HG03135 (cell line): ENCODE measurements around the gene HMGN1.

Experiments used
- ATAC-seq: cut with Tn5 transposase; IDR thresholded peaks from one replicate; pipeline ENCODE4 v1.9.1; 2021; ENCODE audit warnings: mild to moderate bottlenecking, moderate library complexity; ENCODE audit not compliant: unreplicated experiment

The HMGN1 gene

DNA sequence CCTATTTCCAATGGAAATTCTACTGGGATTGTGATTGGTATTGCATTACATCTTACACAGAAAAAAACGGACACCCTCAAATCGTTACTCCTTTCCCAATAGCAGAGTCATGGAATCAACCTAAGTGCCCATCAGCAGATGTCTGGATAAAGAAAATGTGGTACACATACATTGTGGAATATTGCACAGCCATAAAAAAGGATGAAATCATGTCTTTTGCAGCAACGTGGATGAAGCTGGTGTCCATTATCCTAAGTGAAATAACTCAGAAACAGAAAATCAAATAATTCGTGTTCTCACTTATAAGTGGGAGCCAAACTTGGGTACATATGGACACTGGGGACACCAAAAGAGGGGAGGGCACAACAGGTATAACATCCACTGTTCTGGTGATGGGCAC is 14.3 kb downstream of the HMGN1 start:
- ATAC-seq = no peak

DNA sequence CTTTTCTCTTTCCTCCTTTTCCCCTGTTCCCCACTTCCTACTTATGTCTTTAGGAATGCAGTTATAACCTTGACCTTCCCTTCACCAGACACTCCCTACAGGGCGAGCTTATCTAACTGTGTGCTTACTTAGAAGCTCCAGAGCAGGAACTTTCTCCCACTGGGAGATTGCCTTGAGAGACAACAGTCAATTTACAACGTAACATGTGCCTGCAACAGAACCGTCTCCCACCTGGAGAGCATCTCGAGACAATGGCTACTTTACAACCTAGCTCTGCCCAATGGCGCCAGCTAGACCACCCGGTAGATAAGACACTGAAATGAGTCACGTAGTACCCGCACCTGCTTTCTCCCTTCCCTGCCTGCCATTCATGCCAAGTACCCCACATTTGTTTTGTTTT is 16.7 kb downstream of the HMGN1 start:
- ATAC-seq = no peak

DNA sequence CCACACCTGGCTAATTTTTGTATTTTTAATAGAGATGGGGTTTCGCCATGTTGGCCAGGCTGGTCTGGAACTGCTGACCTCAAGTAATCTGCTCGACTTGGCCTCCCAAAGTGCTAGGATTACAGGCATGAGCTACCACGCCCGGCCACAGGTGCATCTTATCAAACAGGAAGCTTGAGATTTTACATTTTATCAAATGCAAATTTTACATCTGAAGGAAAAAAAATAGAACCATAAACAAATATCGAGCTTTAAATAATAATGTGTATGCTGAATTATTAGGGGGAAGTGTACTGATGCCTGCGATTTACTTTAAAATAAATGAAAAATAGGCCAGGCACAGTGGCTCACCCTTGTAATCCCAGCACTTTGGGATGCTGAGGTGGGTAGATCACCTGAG is 18.9 kb downstream of the HMGN1 start:
- ATAC-seq = no peak

DNA sequence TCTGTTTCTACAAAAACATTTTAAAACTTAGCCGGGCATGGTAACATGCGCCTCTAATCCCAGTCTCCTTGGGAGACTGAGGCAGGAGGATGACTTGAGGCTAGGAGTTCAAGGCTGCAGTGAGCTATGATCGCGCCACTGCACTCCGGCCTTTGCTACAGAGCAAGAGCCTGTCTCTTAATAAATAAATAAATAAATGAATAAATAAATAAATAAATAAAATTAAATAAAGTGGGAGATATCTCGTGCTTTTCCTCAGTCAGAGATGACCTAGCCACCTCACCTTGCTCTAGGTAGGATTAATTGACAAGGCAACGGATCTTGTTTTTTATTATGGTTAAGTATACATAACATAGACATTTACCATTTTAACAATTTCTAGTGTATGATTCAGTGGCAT is 21.2 kb downstream of the HMGN1 start:
- no peak for ATAC-seq

DNA sequence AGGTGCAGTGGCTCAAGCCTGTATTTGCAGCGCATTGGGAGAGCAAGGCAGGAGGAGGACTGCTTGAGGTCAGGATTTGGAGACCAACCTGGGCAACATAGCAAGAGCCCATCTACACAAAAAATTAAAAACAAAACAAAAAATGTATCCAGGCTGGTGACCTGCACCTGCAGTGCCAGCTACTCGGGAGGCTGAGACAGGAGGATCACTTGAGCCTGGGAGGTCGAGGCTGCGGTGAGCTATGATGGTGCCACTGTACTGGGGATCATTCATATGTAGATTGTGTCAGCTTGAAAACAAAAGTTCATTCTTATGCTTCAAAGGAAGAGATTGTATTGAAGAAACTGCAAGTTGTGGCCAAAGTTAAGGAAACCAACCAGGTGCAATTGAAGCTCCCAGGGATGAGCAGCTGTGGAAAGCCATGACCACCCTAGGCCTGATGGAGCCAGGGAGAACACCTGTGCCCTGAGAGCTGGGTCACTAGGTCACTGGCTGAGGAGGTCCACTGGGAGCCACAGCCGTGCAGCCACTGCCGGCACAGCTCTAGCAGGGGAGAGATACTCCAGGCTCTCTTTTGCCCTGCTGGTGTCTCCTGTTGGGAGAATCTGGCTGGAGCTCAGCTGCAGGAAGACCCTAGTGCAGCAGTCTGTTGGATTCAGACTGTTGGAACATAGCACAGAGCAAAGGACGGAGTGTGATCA is 22.1 kb downstream of the HMGN1 start:
- ATAC-seq = no peak

DNA sequence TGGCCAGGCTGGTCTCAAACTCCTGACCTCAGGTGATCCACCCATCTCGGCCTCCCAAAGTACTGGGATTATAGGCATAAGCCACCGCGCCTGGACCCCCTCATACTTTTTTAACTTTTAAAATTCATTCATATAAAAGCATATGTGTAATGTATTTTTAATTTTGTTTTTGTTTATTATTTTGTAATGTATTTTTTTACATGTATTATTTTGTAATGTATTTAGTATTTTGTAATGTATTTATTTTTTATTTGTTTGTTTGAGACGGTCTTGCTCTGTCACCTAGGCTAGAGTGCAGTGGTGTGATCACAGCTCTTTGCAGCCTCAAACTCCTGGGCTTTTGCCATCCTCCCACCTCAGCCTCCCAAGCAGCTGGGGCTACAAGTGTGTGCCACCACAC is 23.4 kb downstream of the HMGN1 start:
- no peak for ATAC-seq

DNA sequence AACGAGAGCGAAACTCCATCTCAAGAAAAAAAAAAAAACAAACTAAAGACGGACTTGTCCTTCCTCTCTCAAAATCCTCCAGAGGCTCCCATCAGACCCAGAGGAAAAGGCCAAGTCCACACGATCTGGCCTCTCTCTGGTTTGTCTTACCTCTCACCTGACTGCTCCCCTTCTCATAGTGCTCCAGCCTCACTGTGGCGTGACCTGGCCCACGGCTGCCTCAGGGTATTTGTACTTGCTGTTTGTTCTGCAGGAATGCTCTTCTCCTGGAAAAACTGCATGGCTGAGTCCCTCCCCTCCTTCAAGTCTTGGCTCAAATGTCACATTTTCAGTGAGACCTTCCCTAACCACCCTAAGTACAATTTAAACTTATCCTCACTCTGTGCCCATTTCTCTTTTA is 27.5 kb downstream of the HMGN1 start:
- ATAC-seq = no peak

DNA sequence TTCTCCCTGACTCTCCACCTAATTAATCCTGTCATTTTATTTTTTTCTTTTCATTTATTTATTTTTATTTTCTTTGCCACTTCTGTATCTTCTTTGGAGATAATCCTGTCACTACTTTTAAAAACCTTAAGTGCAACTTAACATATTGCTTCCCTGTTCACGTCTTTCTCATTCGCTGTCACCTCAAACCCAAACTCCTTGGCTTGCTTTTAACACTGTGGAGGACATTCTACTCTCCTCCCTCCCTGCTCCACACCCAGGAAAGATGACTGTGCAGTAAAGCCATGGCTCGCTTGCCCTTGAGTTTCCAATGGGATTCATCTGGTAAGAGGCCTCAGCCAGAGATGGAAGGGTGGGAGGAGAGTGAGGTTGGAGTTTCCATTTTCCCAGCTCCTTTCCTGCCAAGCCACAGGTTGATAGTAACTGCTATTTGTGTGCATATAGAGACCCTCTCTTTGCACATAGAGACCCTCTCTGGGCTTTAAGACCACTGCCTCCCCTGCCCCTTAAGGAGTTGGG is 29.0 kb downstream of the HMGN1 start:
- no peak for ATAC-seq

DNA sequence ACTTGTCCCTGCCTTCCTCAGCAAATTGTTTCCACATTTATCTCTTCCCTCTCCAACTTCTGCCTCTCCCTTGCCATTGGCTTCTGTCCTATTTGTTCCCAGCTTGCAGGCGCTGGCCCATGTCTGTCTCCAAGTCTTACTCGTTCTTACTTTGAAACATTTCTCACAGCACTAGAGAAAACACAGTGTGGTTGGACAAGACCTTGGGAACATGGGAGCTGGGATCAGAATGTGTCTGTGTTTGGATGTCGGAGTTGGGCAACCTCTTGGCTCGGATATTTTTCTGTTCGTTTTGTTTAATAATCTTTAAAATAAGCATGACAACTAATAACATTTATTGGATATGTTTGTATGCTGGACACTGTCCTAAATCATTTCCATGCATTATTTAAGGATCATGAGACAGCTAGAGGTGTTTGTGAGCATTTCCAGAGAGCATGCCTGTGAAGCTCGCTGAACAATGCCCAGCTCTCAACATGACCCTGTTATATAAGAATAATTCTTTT is 29.6 kb downstream of the HMGN1 start:
- no peak for ATAC-seq

DNA sequence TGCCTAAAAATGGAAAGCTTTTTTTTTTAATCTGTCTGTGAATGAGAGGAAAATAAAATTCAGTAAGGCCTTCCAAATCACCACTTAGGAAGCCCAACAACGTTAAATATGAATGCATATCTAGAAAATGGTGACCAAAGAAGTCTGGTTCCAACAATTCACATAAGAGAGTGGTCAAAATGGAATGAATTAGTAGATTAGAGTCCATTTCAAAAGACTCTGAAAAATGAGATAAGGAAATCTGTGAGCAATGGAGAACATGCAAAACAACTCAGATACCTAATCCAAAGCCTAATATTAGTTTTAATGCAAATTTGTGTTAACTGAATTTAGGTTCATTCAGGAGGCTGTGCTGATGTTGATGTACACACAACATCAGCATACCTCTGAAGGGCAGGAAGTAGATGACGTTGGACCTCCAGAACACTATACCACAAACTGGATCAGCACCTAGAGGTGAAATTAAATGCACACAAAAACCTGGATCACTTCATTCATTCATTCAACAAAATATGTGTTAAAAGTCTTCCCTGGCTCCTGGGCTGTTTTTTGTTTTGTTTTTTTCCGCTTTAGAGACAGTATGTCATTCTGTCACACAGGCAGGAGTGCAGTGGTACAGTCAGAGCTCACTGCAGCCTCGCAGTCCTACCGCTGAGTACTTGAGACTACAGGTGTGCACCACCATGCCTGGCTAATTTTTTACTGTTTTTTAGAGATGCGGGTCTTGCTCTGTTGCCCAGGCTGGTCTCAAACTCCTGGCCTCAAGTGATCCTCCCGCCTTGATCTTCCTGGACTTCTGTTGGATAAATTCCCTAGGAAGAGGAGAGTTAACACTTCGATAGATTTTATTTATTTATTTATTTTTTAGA is 30.6 kb downstream of the HMGN1 start:
- ATAC-seq = no peak

DNA sequence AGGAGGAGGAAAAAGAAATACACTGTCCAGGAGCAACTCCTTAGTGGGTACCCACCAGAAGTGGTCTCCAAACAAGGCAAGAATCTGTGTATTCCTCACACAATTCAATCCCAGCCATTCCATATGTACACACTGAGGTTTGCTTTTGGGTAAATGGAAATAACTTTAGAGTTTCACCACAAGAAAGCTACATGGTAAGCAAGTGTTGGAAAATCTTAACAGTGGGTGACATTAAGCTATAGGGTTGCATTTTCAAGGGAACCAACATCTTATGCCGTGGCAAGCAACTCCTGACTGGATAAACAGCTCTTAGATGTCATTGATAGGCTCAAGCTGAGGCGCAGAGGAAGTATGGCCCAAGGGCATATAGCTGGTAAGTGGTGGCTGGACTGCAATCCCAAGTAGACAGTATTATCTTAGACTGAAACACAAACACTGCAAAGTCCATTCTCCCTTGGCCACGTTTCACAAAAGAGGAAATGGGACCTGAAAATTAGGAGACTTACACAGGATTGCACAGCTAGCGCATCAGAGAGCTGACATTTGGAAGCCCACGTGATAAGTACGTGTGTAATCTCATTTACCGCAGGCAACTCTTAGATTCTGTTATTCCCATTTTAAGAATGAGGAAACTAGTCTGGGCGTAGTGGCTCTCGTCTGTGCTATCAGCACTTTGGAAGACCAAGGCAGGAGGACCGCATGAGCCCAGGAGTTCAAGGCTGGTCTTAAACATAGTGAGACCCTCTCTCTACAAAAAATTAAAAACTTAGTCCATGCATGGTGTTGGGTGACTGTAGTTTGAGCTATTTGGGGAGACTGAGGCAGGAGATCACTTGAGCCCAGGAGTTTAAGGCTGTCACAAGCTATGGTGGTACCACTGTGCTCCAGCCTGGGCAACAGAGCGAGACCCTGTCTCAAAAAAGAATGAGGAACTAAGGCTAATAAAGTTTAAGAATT is 31.5 kb downstream of the HMGN1 start:
- ATAC-seq = no peak

DNA sequence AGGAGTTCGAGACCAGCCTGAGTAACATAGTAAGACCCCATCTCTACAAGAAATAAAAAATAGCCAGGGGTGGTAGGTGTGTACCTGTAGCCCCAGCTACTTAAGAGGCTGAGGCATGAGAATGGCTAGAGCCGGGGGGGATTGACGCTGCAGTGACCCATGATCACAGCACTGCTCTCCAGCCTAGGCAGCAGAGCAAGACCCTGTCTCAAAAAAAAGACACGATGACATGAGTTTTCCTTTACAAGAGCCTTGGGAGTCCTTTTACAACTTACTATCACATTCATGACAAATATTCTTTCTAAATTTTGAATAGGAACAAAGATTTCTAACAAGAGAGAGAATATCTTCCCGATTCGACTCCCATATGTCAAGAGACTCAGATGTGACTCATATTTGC is 32.2 kb downstream of the HMGN1 start:
- ATAC-seq = no peak

DNA sequence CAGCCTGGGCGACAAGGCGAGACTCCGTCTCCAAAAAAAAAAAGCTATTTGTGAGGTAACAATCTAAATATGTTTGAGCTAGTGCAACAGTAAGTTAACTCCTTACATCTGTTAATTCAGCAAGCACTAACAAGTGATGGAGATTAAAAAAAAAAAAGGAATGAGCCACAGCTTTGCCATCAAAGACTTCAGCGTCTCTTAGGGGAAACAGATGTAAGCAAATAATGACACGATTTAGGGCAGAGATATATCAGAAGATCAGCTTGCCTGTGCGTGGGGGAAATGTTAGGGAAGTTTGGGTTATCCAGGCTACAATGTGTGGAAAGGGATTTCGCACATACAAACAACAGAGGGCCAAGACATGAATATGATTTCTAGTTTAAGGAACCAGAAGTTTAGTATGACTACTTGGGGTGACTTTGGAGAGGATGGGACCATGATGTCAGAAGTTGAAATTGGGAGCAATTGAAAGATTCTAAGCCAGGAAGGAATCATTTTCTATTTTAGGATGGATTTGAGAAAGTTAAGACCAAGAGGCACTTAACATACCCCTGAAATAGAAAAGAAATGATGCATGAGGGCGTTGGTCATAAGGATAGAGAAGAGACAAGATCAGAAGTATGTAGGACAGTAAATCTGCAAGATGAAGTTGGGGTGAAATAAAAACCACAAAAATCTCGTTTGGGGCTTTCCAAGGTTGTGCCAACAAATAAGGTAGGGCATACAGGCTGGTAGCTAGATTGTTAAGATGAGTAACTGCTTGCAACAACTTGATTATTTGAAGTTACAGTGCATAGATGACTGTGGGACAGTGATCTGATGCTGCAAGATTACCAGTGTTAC is 33.1 kb downstream of the HMGN1 start:
- no peak for ATAC-seq

DNA sequence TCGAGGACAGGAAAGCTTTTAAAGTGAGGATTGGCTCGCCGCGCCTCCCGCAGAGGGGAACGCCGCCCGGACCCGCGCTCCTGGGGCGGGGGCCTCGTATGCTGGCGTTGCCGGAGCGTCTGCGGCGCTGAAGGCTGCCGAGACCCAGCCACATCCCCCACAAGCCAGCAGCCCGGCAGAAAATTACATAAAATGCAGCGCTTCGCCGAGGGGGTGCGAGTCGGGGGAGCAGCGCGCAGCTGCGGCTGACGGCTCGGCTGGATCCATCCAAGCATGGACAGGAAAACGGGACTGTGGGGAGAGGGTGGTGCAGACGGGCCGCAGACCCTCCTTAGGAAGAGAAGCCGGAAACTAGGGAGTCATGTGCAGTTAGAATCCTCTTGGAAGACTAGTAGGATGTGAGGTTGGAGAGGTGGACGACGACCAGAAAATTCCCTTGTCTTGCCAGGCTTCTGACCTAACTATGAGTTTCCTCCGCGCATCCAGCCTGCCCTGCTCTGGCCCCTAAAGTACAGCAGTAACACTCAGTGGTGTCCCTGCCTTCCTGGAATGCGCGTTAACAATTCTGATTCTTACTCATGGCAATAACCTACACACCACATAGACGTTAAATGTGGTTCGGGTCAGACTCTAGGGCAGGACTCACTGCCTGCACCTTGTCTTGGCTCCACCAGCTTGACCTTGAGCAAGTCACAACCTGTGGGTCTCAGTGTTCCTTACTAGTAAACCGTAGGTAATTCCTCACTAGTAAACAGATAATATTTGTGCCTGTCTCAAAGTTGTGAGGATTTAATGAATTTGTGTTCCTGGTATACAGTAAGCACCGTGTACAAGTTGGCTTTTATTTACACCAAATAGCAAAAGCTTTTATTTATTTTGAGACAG is 34.5 kb downstream of the HMGN1 start:
- ATAC-seq = peak; percentile 14

DNA sequence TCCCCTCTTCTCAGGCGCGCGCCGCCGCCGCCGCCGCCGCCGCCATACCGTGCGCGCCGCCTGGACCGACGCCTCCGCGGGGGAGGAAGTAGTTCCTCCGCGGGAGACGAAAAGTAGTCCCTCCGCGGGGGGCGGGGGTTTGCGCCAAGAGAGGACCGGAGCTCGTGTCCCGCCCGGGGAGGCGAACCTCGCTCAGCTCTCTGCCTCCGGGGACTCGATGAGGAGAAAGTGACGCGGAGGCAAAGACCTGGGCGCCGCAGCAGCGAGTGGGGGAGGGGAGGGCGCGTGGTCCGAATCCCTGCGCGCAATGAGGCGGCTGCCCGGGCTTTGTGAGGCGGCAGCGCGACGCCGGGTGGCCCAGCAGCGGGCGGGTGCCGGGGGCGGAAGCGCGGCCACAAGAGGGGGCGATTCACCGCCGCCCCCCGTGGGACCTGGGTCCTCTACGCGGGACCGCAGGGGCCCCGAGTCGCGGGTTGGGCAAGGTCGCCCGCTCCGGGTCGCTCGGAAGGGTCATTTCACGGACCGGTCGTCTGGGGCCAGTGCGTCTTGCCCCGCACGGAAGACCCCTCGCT is 35.2 kb downstream of the HMGN1 start, which contains the start of gene BRWD1:
Gene BRWD1 (minus strand): TSS at position 62 of the 572 bp plus-strand sequence. CDS start 141 bp downstream, outside the sequence.
- peak; percentile 52 for ATAC-seq

DNA sequence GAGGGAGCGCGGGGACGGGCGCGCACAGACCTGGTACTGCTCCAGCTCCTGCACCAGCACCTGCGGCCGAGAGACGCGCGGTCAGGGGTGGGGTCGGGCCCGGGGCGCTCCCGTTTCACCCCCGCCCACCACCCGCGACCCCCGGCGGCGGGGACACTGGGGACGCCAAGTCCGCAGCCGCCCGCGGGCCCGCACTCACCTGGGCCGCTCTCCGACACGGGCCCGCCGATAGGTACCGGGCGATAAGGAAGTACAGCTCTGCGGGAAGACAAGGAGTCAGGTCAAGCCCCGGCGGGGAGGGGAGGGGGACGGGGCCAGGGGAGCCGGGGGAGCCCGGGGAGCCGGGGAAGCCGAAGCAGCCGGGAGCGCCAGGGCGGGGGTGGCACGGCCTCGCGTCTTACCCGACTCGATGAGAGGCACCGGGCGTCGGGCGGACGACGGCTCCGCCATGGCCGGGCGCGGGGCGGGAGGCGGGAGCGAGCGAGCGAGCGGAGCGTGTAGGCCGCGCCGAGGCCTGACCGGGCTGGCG is 35.8 kb downstream of the HMGN1 start:
- peak; percentile 21 for ATAC-seq

DNA sequence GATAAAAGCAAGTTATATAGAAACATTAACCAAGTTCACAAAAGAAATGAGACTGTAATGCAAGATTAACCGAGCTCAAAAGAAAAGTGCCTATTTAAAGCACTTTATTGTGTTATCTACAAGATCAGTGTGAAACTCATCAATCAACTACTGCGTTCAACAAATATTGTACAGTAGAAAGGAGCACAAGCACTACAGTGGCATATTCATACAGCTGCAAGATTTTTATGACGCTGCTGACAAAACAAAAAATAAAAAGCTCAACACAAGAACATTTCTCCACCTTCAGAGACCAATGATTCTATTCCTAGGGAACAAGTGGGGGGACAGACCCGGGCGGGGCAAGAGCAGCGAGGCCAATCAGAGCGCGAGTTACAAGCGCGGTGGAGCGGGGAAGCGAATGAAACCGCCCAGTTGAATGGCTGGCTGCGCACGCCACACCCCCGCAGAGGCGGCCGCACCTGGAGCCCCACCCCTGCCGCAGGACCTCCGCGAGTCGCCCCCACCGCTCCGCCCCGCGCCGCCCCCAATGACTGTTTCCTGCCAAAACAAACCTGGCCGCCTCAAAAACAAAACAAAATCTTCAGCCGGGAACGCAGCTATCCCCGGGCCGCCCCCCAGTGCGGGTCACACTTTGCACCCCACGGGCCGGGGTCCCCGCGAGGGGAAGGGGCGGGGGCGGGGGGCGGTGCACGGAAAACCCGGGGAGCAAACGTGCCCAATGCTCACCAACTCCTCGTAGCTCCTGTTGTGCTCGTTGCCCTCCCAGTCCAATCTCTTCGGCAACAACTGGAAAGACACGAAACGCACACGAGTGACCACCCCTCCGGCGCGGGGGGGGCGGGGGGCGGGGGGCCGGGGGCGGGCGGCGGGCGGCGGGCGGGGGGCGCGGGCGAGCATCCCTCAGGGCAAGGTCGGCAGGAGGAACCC is 36.5 kb downstream of the HMGN1 start:
- peak; percentile 62 for ATAC-seq
